Measurements from ENCODE around the gene NKAIN2.

The NKAIN2 gene

DNA sequence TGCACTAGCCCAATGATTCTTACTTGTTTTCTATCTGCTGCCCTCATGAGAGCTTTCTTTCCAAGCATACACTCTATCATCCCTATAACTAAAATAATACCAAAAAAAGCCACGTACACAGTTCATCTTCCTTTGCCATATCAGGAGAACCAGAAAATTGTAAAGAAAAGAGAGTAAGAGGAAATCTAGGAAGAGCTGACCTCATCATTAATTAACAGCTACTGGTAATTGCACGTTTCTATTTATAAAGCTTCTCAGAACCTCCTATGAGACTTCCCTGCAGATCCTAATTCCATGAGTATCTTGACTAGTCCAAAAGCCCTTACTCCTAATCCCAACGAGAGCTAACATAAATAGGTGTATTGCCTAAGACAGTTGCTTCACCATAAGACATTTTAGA, 967.1 kb downstream of the NKAIN2 start:
- Histone ChIP-seq H3K4me3 (ENCODE audit: low read length) (no peak overlapping the region), H3K27ac (ENCODE audit: low read length) (no peak overlapping the region), H3K9me3 (ENCODE audit: insufficient read depth, low read depth, low read length) (no peaks in the 10 kb centered on the region), H3K36me3 (ENCODE audit: insufficient read depth, low read depth, low read length) (no peaks in the 10 kb centered on the region), H3K9ac (ENCODE audit: low read depth, low read length) (no peak overlapping the region), H3K27me3 (ENCODE audit: insufficient read depth, low read length) (no peaks in the 10 kb centered on the region), H3K4me1 (ENCODE audit: insufficient read depth, low read length) (peaks cover 4% of the 10 kb centered on the region; the same call in 1 of the 2 replicates)

DNA sequence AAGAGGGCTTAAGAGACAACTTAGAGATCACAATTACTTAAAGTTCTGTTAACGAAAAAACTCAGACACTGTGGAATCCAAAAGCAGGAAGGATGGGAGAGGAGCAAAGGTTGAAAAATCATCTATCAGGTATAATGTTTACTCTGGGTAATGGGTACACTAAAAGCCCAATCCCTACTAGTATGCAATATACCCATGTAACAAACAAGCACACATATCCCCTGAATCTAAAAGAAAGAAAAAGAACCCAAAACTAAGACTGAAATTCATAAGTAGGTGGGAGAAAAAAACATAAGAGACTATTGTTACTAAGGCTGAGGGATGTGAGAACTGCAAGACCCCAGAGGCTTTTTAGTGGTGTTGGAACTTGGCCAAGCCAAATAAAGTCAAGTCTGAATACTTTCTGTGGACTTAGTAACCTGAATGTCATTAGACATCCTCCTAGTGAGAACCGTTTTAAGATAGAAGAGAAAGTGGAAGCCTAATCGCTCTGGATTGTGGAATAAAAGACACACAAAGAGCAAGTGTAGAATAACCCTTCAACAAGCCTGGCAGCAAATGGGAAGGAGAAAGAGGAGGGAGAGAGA, 969.2 kb downstream of the NKAIN2 start:
- Histone ChIP-seq H3K27ac (ENCODE audit: low read length) (no peak overlapping the region), H3K4me1 (ENCODE audit: insufficient read depth, low read length) (peaks cover 4% of the 10 kb centered on the region; the same call in 1 of the 2 replicates), H3K9me3 (ENCODE audit: insufficient read depth, low read depth, low read length) (no peaks in the 10 kb centered on the region)

DNA sequence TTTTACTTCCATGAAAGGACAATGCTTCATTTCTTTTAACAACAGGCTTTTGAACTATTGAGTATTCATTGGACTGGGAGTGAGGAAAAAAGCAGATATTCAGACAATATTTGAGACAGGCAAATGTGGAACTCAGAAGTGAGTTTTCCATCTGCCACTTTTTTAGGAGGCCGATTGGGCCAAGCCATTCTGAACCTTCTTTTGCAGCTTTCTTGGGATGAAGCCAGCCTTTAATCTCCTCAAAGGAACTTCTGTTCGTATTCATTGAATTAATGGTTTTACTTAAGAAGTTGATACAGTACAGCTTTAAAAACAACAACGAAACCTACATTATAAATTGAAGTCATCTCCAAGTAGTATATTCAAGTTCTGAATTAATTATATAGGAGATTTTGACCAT, 971.5 kb downstream of the NKAIN2 start:
- Histone ChIP-seq H3K27ac (ENCODE audit: low read length) (no peak overlapping the region), H3K4me1 (ENCODE audit: insufficient read depth, low read length) (no peaks in the 10 kb centered on the region), H3K9me3 (ENCODE audit: insufficient read depth, low read depth, low read length) (no peaks in the 10 kb centered on the region), H3K9ac (ENCODE audit: low read depth, low read length) (no peak overlapping the region), H3K36me3 (ENCODE audit: insufficient read depth, low read depth, low read length) (no peaks in the 10 kb centered on the region), H3K4me3 (ENCODE audit: low read length) (no peak overlapping the region), H3K27me3 (ENCODE audit: insufficient read depth, low read length) (no peaks in the 10 kb centered on the region)

More for the DNA sequence above, 969.2 kb downstream of the NKAIN2 start:
- no peaks in the 10 kb centered on the region for H3K36me3 ChIP-seq (ENCODE audit: insufficient read depth, low read depth, low read length)
- H3K27me3 ChIP-seq (ENCODE audit: insufficient read depth, low read length) = no peaks in the 10 kb centered on the region
- H3K4me3 ChIP-seq (ENCODE audit: low read length) = no peak overlapping the region
- no peak overlapping the region for H3K9ac ChIP-seq (ENCODE audit: low read depth, low read length)

DNA sequence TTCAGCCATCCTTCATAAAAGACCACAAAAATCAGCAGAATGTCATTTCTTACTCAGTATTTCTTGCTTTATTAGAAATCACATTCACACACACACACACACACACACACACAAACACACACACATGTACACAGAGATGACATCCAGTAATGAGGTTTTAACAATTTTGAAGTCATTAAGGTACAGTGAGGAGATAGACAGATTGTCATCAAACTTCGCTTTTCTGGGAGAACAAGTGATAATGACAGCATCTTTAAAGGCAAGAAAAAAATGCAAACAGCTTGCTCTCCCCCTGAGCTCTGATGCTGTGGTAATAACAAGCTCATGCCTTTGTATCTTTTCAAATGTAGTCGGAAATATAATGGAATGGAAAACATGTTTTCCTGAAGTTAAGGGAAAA, 974.2 kb downstream of the NKAIN2 start:
- no peaks in the 10 kb centered on the region for H3K9me3 ChIP-seq (ENCODE audit: insufficient read depth, low read depth, low read length)
- H3K27ac ChIP-seq (ENCODE audit: low read length) = no peak overlapping the region
- H3K4me3 ChIP-seq (ENCODE audit: low read length) = no peak overlapping the region
- no peak overlapping the region for H3K9ac ChIP-seq (ENCODE audit: low read depth, low read length)
- no peaks in the 10 kb centered on the region for H3K36me3 ChIP-seq (ENCODE audit: insufficient read depth, low read depth, low read length)
- no peaks in the 10 kb centered on the region for H3K27me3 ChIP-seq (ENCODE audit: insufficient read depth, low read length)
- no peaks in the 10 kb centered on the region for H3K4me1 ChIP-seq (ENCODE audit: insufficient read depth, low read length)

DNA sequence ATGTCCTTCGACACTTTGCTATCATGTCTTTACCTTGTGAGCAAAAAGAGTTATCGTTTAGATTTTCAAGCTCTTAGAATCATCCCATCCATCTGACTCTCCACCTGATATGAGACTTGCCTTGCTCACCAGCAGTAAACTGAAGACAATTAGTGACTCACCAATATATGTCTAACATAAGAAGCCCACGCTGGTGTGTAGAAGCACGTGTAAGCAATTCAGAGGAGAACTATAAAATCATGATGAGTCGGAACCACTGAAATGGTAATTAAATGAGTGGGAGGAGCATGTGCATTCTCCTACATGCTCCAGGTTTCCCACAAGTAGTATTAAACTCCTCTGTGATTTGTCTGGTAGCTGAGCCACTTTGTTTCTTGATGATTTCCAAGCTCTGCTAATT, 977.0 kb downstream of the NKAIN2 start:
- no peaks in the 10 kb centered on the region for H3K4me1 ChIP-seq (ENCODE audit: insufficient read depth, low read length)
- no peaks in the 10 kb centered on the region for H3K9me3 ChIP-seq (ENCODE audit: insufficient read depth, low read depth, low read length)
- H3K9ac ChIP-seq (ENCODE audit: low read depth, low read length) = no peak overlapping the region
- no peaks in the 10 kb centered on the region for H3K27me3 ChIP-seq (ENCODE audit: insufficient read depth, low read length)
- H3K4me3 ChIP-seq (ENCODE audit: low read length) = no peak overlapping the region
- no peak overlapping the region for H3K27ac ChIP-seq (ENCODE audit: low read length)
- H3K36me3 ChIP-seq (ENCODE audit: insufficient read depth, low read depth, low read length) = no peaks in the 10 kb centered on the region

DNA sequence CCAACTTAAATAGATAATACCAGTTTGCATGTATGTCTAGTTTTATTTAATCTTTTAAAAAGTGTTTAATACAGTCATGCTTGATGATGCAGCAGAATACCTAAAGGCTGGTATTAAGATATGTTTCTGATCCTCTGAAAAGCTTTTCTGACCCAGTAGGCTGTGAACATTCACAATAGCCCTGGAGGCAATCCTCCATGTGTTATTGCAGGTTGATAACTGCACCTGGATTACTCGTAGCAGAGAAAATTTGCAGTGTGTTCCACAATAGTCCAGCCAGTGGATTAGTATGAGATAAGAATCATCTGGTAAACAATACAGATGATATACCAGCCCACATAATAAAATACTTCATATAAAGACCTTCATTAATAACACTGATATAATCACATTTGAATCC, 979.7 kb downstream of the NKAIN2 start:
- Histone ChIP-seq H3K4me3 (ENCODE audit: low read length) (no peak overlapping the region), H3K9me3 (ENCODE audit: insufficient read depth, low read depth, low read length) (no peaks in the 10 kb centered on the region), H3K36me3 (ENCODE audit: insufficient read depth, low read depth, low read length) (no peaks in the 10 kb centered on the region), H3K27me3 (ENCODE audit: insufficient read depth, low read length) (no peaks in the 10 kb centered on the region), H3K9ac (ENCODE audit: low read depth, low read length) (no peak overlapping the region), H3K4me1 (ENCODE audit: insufficient read depth, low read length) (no peaks in the 10 kb centered on the region), H3K27ac (ENCODE audit: low read length) (no peak overlapping the region)

DNA sequence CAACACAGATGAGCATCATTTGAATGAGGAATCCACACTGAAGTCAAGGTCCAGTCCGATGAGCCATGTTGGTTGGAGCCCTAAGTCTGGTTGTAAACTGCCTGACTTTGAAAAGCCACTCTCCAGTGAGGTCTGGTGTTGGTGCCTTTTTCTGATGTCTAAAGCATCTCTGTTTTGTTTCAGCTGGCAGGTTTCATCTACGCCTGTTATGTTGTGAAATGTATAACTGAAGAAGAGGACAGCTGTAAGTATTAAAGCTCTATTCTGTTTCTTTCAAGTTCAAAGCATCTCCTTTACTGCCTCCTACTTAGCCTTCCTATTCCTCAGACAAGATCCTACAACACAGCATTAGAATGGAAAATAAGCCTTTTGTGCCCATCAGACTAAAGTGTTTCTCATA, 987.5 kb downstream of the NKAIN2 start:
- H3K4me3 ChIP-seq (ENCODE audit: low read length) = no peak overlapping the region
- no peak overlapping the region for H3K27ac ChIP-seq (ENCODE audit: low read length)
- no peaks in the 10 kb centered on the region for H3K27me3 ChIP-seq (ENCODE audit: insufficient read depth, low read length)
- no peaks in the 10 kb centered on the region for H3K36me3 ChIP-seq (ENCODE audit: insufficient read depth, low read depth, low read length)
- H3K4me1 ChIP-seq (ENCODE audit: insufficient read depth, low read length) = no peaks in the 10 kb centered on the region
- H3K9ac ChIP-seq (ENCODE audit: low read depth, low read length) = no peak overlapping the region
- no peaks in the 10 kb centered on the region for H3K9me3 ChIP-seq (ENCODE audit: insufficient read depth, low read depth, low read length)

DNA sequence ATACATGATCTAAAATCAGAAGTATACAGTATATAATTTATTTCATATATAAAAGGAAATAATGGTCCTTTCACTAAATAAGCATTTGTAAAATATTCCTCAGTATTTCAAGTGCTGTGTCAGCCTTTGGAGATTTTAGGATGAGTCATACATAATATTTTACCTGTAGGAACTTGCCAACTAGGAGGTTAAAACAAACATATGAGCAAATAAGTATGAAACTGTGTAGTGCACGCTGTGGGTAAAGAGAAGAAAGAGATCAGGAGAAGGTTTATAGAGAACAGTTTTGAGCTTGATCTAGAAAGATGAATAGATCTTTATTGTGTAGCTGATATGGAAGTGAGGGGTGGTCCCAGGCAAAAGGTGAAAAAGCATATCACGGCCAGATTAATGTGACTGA, 988.7 kb downstream of the NKAIN2 start:
- H3K4me3 ChIP-seq (ENCODE audit: low read length) = no peak overlapping the region
- no peaks in the 10 kb centered on the region for H3K9me3 ChIP-seq (ENCODE audit: insufficient read depth, low read depth, low read length)
- no peaks in the 10 kb centered on the region for H3K36me3 ChIP-seq (ENCODE audit: insufficient read depth, low read depth, low read length)
- no peaks in the 10 kb centered on the region for H3K27me3 ChIP-seq (ENCODE audit: insufficient read depth, low read length)
- no peak overlapping the region for H3K27ac ChIP-seq (ENCODE audit: low read length)
- no peak overlapping the region for H3K9ac ChIP-seq (ENCODE audit: low read depth, low read length)
- no peaks in the 10 kb centered on the region for H3K4me1 ChIP-seq (ENCODE audit: insufficient read depth, low read length)

DNA sequence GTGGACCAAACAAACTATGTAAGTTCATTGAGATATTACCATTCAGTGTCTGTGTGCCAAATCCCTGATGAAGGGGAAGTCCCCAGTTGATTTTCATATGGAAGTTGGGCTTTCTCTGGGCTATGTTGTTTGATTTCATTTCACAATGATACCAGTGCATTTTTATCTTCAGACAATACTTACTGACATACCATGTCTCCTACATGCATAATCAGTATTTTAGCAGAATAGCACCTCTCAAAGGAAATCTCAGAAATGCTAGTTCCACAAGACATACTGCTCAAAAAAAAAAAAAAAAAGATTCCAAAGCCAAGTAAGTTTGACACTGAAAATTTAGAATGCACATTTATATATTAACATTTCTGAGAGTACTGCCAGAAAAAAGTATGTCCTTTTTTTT, 989.7 kb downstream of the NKAIN2 start:
- H3K4me3 ChIP-seq (ENCODE audit: low read length) = no peak overlapping the region
- H3K9me3 ChIP-seq (ENCODE audit: insufficient read depth, low read depth, low read length) = no peaks in the 10 kb centered on the region
- H3K27ac ChIP-seq (ENCODE audit: low read length) = no peak overlapping the region
- no peaks in the 10 kb centered on the region for H3K27me3 ChIP-seq (ENCODE audit: insufficient read depth, low read length)
- no peaks in the 10 kb centered on the region for H3K36me3 ChIP-seq (ENCODE audit: insufficient read depth, low read depth, low read length)
- no peaks in the 10 kb centered on the region for H3K4me1 ChIP-seq (ENCODE audit: insufficient read depth, low read length)
- no peak overlapping the region for H3K9ac ChIP-seq (ENCODE audit: low read depth, low read length)

DNA sequence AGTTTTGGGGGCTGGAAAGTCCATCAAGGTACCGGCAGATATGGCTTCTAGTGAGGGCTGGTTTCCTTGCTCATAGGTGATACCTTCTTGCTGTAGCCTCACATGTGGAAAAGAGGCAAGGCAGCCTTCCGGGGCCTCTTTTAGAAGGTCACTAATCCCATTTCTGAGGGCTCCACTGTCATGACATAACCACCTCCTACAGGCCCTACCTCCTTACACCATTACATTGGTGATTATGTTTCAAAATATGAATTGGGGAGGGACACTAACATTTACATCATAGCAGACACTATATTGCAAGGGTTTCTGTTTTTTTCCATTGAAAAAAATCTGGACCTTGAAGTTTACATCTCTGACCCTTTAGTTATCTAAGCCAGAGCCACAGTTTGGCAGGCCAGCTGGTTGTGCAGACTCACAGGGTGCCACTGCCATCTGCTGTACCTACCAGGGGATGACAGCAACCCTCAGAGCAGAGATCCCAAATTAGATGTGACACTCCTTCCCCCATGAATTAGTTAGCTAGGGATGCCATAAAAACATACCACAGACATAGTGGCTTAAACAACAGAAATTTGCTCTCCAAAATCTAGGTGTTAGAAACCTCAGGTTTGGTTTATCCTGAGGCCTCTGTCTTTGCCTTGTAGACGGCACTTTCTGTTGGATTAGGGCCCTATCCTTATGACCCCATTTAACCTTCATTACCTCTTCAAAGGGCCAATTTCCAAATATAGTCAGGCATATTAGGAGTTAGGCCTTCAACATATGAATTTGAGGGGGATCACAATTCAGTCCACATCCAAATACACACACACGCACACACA, 992.2 kb downstream of the NKAIN2 start:
- no peaks in the 10 kb centered on the region for H3K9me3 ChIP-seq (ENCODE audit: insufficient read depth, low read depth, low read length)
- H3K27ac ChIP-seq (ENCODE audit: low read length) = no peak overlapping the region
- no peak overlapping the region for H3K9ac ChIP-seq (ENCODE audit: low read depth, low read length)
- no peaks in the 10 kb centered on the region for H3K27me3 ChIP-seq (ENCODE audit: insufficient read depth, low read length)
- no peak overlapping the region for H3K4me3 ChIP-seq (ENCODE audit: low read length)
- H3K4me1 ChIP-seq (ENCODE audit: insufficient read depth, low read length) = no peaks in the 10 kb centered on the region
- H3K36me3 ChIP-seq (ENCODE audit: insufficient read depth, low read depth, low read length) = no peaks in the 10 kb centered on the region

DNA sequence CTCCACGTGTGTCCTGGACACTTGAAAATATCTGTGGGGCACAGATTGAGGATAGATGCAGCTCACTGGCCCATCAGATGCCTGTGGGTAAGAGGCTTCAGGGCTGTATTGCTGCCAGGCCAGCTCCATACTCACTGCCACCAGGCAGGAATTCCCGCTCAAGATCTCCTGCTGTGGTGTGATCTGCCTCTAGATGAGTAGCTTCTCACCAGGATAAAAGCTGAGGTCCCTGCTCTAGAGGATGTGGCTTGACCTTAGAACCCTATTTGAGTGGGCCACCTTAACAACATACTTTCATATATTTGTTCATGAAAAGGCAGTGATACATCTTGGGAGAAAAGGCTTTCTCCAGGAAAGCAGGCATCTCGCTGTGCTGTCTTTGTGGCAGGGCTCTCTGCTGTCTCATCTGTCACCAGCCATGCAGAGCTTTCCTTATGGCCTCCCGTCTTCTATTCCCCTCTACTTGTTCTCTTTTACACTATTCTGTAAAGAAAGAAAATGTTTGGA, 992.9 kb downstream of the NKAIN2 start:
- H3K4me1 ChIP-seq (ENCODE audit: insufficient read depth, low read length) = no peaks in the 10 kb centered on the region
- H3K9me3 ChIP-seq (ENCODE audit: insufficient read depth, low read depth, low read length) = no peaks in the 10 kb centered on the region
- no peak overlapping the region for H3K27ac ChIP-seq (ENCODE audit: low read length)
- H3K9ac ChIP-seq (ENCODE audit: low read depth, low read length) = no peak overlapping the region
- no peak overlapping the region for H3K4me3 ChIP-seq (ENCODE audit: low read length)
- no peaks in the 10 kb centered on the region for H3K27me3 ChIP-seq (ENCODE audit: insufficient read depth, low read length)
- H3K36me3 ChIP-seq (ENCODE audit: insufficient read depth, low read depth, low read length) = no peaks in the 10 kb centered on the region

DNA sequence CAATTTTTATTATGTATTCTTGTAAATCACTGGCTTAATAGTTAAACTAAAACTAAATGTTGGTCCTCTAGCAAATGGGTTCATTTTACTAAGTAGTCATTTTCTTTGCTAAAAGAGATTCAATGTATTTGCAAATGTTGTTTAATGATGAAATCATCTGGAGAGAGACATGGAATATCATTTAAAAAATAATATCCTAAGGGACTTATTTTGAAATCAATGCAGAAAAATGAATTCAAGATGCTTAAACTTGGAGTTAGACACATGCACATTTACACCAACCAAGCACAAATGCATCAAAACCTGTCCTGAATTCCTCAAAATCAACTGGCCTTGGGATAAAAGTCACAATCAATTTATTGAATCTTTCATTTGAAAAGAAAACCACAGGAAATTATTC, 993.6 kb downstream of the NKAIN2 start:
- Histone ChIP-seq H3K4me1 (ENCODE audit: insufficient read depth, low read length) (no peaks in the 10 kb centered on the region), H3K27ac (ENCODE audit: low read length) (no peak overlapping the region), H3K9me3 (ENCODE audit: insufficient read depth, low read depth, low read length) (no peaks in the 10 kb centered on the region), H3K9ac (ENCODE audit: low read depth, low read length) (no peak overlapping the region), H3K36me3 (ENCODE audit: insufficient read depth, low read depth, low read length) (no peaks in the 10 kb centered on the region), H3K4me3 (ENCODE audit: low read length) (no peak overlapping the region), H3K27me3 (ENCODE audit: insufficient read depth, low read length) (no peaks in the 10 kb centered on the region)
